Heart right ventricle (tissue), 16 donors: ENCODE measurements around the gene RNF227. TPM values are rescaled to one million over a fixed set of nuclear protein-coding genes. Genes with fewer than 3 reads are reported as not detected.
A peak's percentile ranks its signal among the peaks of the same experiment; 100 is the strongest.

Experiments used
- ATAC-seq, 8 donors: fragments of 200-7000 bp; cut with Tn5 transposase; one replicate each; pipeline ENCODE4 v1.9.1; 2020; ENCODE audit warnings: mild to moderate bottlenecking in 8 of 8, moderate library complexity in 8 of 8, moderate number of reproducible peaks in 1 of 8
- DNase-seq, 2 donors: peaks; one replicate each; pipeline ENCODE4 v3.0.0-alpha.2; 2020
- H3K27ac ChIP-seq, 10 donors: fragments of 200-600 bp; sonication (generic) in 2 of 10; one replicate each; pipeline versions ENCODE4 v1.5.0 to v1.8.0; 2020 to 2022; ENCODE audit warnings: mild to moderate bottlenecking in 3 of 10
- H3K27me3 ChIP-seq, 7 donors: fragments of 200-600 bp; one replicate each; pipeline ENCODE4 v1.8.0; 2021 to 2022; ENCODE audit warnings: mild to moderate bottlenecking in 2 of 7
- H3K36me3 ChIP-seq, 9 donors: fragments of 200-600 bp; sonication (generic) in 1 of 9; one replicate each; pipeline versions ENCODE4 v1.5.0 to v1.8.0; 2020 to 2022; ENCODE audit warnings: mild to moderate bottlenecking in 2 of 9
- H3K4me1 ChIP-seq, 9 donors: fragments of 200-600 bp; sonication (generic) in 1 of 9; one replicate each; pipeline versions ENCODE4 v1.5.0 to v1.8.0; 2020 to 2022; ENCODE audit warnings: mild to moderate bottlenecking in 4 of 9
- H3K4me3 ChIP-seq, 10 donors: fragments of 200-600 bp; sonication (generic) in 2 of 10; one replicate each; pipeline versions ENCODE4 v1.5.0 to v1.8.0; 2020 to 2022; ENCODE audit warnings: mild to moderate bottlenecking in 7 of 10, moderate library complexity in 2 of 10
- H3K9me3 ChIP-seq, 11 donors: fragments of 200-600 bp in 10 of 11; sonication (generic) in 2 of 11; one replicate each; pipeline versions ENCODE4 v1.5.0 to v1.8.0; 2013 to 2022; ENCODE audit warnings: mild to moderate bottlenecking in 2 of 11, control low read depth in 1 of 11, moderate library complexity in 1 of 11
- WGBS, 2 donors: extraction: QIAGEN DNeasy Blood & Tissue Kit; methylation state at CpG; one replicate each; pipeline ENCODE4 v1.1.7; 2013; ENCODE audit warnings: inconsistent platforms in 1 of 2; 5-methylcytosine and 5-hydroxymethylcytosine counted together
- intact Hi-C, 10 donors: fragments of 100-400 bp; cut with DNase I; formaldehyde crosslinking; loops; one replicate each; pipeline versions ENCODE4 v1.11.1 to v1.14.2; 2022
- polyA plus RNA-seq, 2 donors: library from polyadenylated mRNA; stranded (reverse); fragments of 200-250 nt; gene quantifications; one replicate each; pipeline ENCODE4 v1.2.3, GENCODE V29; 2013
- total RNA-seq, 10 donors: library from RNA; stranded (reverse); fragmentation: NEBNext Ultra II Directional in 3 of 10; extraction: Animal tissue kit (Norgen Biotek cat#: 25700) in 3 of 10; gene quantifications; one replicate each; pipeline versions ENCODE4 v1.2.1 to v1.2.4, GENCODE V29; 2021 to 2023
- TF ChIP-seq, protein P1 (sequence below), 9 donors: fragments of 200-600 bp; sonication (generic) in 2 of 9; IDR thresholded peaks; one replicate each; pipeline versions ENCODE4 v1.5.0 to v1.8.0; 2021 to 2022; ENCODE audit warnings: antibody characterized with exemption in 9 of 9, mild to moderate bottlenecking in 5 of 9, moderate library complexity in 1 of 9
- donor health status: Arrhythmogenic right ventricular cardiomyopathy.
- donor health status: ischemic (EF 13 %, LVEDD 7.1; RV severe dilation, severe dysfunction).
- donor health status: healthy with polysubstance abuse.
- donor health status: DM: no; HTN: yes; CAD: no.
- donor health status: DM: no; HTN: no; CAD: no.
- donor health status: ischemic (EF 25% LVEDD 6.9; RV normal size, moderate dysfunction).
- donor health status: ischemic (EF 25% LVEDD 5.7; RV mildly dilated, moderate dysfunction).
- donor health status: healthy.
- donor health status: DM: yes; HTN: yes; CAD: no.
- donor health status: Ischemic cardiomyopathy.
- donor health status: ischemic (EF 35%, LVEDD 5.7; RV mildly dilated, moderate dysfunction).
- donor health status: nonischemic (EF 11% LVEDD 7.7; RV severe dilation, severe dysfunction).
- donor health status: DM: yes; HTN: yes; CAD: no.
- donor health status: PGD.
- donor health status: ischemic (EF 29% LVEDD 5.4; RV normal size, mild dysfunction).
- donor health status: nonischemic (EF 23%, LVEDD 6.1; RV moderate dilation, normal function).

The RNF227 gene
- total and polyA plus RNA-seq, 12 donors = 0.15 to 1.9 (median 0.93) TPM

GRCh38 chr17:7881276-7882054 is 34.6 kb downstream of the RNF227 start:
- Histone ChIP-seq H3K36me3 (peaks cover 0 to 49% (median 10%) of the 10 kb centered on the region in 9 donors), H3K9me3 (no peaks in the 10 kb centered on the region), H3K4me1 (peaks cover 0 to 53% (median 30%) of the 10 kb centered on the region in 9 donors), H3K4me3 (no peak overlapping the region), H3K27ac (peak overlapping the region in 2 of 10 donors; percentile 15 to 45), H3K27me3 (no peaks in the 10 kb centered on the region)
- ATAC-seq = no peak
- TF ChIP-seq, protein P1, sequence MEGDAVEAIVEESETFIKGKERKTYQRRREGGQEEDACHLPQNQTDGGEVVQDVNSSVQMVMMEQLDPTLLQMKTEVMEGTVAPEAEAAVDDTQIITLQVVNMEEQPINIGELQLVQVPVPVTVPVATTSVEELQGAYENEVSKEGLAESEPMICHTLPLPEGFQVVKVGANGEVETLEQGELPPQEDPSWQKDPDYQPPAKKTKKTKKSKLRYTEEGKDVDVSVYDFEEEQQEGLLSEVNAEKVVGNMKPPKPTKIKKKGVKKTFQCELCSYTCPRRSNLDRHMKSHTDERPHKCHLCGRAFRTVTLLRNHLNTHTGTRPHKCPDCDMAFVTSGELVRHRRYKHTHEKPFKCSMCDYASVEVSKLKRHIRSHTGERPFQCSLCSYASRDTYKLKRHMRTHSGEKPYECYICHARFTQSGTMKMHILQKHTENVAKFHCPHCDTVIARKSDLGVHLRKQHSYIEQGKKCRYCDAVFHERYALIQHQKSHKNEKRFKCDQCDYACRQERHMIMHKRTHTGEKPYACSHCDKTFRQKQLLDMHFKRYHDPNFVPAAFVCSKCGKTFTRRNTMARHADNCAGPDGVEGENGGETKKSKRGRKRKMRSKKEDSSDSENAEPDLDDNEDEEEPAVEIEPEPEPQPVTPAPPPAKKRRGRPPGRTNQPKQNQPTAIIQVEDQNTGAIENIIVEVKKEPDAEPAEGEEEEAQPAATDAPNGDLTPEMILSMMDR (IDR thresholded peaks at IDR 0.05) = no peak
- no peak for DNase-seq
- WGBS, 2 donors = 48 to 55% methylated on average over 7 of the region's 7 CpGs
- intact Hi-C loops = no loop called here

DNA sequence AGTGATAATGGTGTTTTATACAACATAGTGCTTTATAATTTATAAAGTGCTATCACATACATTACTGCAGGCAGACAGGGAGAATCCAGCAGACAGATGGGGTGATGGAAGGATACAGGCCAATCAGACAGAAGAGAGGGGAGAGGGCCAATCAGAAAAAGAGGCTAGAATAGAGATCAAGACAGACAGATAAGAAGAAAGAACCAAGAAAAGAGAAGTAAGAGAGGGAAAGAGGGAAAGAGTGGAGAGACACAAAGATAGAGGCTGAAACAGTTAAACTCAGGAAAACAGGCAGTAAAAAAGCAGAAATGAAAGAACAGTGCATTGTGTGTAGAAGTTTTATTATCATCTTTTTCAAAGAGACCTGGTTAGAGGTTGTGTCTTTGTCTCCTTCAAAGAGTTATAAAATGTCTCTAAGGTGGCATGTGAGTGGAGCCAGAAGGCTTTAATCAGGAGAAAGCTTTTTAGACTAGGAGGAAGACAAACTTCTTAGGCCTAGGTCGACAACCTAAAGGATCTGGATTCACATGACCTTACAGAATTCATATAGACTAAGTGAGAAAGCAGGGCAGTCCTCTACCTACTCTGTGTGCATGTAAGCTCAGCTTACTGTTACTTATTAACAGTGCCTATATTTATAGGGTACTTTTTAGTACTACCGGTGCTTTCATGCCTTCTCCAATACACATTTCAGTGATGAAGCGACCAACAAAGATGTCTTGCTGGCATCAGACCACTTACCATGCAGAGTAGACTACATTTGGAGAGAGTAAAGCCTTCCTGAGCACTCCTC is 35.8 kb downstream of the RNF227 start:
- TF ChIP-seq, protein P1 (IDR thresholded peaks at IDR 0.05) = no peak
- intact Hi-C loops = no loop called here
- Histone ChIP-seq H3K27ac (no peak overlapping the region), H3K4me3 (no peak overlapping the region), H3K4me1 (peaks cover 0 to 46% (median 19%) of the 10 kb centered on the region in 9 donors), H3K36me3 (peaks cover 0 to 61% (median 10%) of the 10 kb centered on the region in 9 donors), H3K27me3 (no peaks in the 10 kb centered on the region), H3K9me3 (no peaks in the 10 kb centered on the region)
- 78 to 80% methylated on average over 3 of the region's 3 CpGs for WGBS, 2 donors
- ATAC-seq (no peak), DNase-seq (no peak)

- Histone ChIP-seq H3K4me1 (peaks cover 0 to 39% (median 13%) of the 10 kb centered on the region in 9 donors), H3K9me3 (no peaks in the 10 kb centered on the region), H3K36me3 (peaks cover 0 to 70% (median 10%) of the 10 kb centered on the region in 9 donors), H3K27me3 (no peaks in the 10 kb centered on the region), H3K27ac (no peak overlapping the region), H3K4me3 (no peak overlapping the region)
- TF ChIP-seq, protein P1 (IDR thresholded peaks at IDR 0.05) = no peak
- no peak for ATAC-seq
- DNase-seq = no peak
- intact Hi-C loops = no loop called here
- 90 to 97% methylated on average over 7 of the region's 7 CpGs for WGBS, 2 donors
These were observed 37.9 kb downstream of the RNF227 start for GRCh38 chr17:7878234-7878633.

- Histone ChIP-seq H3K9me3 (no peaks in the 10 kb centered on the region), H3K27me3 (no peaks in the 10 kb centered on the region), H3K27ac (no peak overlapping the region), H3K4me1 (peaks cover 0 to 17% (median 0%) of the 10 kb centered on the region in 9 donors), H3K4me3 (no peak overlapping the region), H3K36me3 (peaks cover 0 to 76% (median 10%) of the 10 kb centered on the region in 9 donors)
- TF ChIP-seq, protein P1 (IDR thresholded peaks at IDR 0.05) = no peak
- intact Hi-C loops = no loop called here
- 71 to 84% methylated on average over 2 of the region's 2 CpGs for WGBS, 2 donors
- DNase-seq (no peak), ATAC-seq (no peak)
These were observed 40.2 kb downstream of the RNF227 start for GRCh38 chr17:7875804-7876370.
